GM21529 (cell line): ENCODE measurements around the gene DYNC2LI1.

Experiments used
- ATAC-seq: cut with Tn5 transposase; IDR thresholded peaks from one replicate; pipeline ENCODE4 v1.9.1; 2021; ENCODE audit not compliant: unreplicated experiment

Gene DYNC2LI1

DNA sequence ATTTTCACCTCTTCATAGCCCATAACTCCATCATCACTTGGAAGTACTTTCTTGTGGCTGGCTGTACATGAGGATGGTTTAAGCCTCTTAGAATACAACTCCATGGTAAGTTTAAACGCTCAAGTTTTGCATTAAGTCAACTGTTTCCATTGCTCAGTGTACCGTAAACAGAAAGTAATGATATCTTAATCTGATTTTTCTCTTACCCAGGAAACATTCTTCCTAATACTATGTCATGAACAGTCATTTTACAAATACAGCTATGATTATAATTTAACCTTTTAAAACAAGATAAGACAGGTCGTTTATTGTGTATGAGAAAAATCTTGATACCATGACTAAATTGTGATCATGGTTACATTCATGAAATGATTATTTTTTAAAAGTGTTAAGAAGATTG, 11.6 kb upstream of the DYNC2LI1 start:
- ATAC-seq: no peak

DNA sequence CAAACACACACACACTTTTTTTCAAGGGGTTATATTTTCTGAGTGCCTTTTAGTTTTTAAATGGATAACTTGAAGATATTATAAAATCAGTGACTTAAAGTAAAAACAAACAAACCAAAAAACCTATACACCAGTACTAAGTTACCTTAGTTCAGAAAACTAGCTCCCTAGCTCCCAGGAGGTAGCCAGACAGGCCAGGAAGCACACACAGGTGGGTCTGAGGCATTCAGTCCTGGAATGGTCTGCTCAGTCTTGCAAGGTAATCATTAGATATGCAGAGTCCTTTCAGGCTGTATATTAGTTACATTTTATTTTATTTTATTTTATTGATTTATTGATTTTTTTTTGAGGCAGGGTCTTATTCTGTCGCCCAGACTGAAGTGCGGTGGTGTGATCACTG, 10.7 kb upstream of the DYNC2LI1 start:
- no peak for ATAC-seq

DNA sequence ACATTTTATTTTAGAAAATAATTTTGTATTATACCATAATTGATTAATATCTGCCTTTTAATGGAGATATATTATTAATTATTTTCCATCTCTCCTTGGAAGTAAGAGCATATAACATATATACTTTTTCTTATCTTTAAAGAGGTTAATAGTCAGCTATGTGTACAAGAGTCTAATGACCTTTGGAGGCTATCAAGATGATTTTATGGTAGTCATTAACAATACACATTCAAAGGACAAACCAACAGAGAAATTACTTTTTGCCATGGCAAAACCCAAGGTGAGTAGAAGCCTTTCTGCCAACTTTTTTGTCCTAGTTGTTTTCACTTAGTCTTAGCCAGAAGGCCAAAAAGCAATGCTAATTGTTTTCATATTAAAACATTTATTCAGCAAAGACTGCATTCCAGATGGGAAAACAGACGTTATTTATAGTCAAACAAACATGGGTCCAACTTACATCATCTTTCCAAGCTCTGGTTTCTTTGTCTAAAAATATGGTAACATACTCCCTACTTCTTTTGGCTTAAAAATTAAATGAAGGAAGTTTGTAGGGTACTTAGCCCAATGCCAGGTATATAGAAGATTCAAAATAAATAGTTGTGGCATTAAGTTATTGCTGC, 9.6 kb upstream of the DYNC2LI1 start:
- ATAC-seq: no peak

DNA sequence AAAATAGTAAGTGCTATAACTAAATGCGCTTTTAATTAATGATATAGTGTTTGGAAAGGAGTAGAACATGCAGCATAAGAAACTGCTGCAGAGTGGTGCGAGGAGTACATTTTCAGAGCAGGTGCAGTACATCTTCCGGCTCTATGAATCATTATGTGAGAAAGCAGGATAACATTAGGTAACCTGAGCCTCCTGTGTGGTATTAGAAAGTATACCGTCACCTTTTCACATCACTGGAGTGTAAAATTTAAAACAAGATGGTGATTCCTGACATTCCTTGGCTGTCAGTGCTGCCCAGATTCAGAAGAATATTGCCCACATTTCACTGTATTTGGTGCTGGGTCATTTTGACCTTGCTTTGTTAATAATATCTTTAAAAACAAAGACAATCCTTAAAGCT, 7.8 kb upstream of the DYNC2LI1 start:
- no peak for ATAC-seq

DNA sequence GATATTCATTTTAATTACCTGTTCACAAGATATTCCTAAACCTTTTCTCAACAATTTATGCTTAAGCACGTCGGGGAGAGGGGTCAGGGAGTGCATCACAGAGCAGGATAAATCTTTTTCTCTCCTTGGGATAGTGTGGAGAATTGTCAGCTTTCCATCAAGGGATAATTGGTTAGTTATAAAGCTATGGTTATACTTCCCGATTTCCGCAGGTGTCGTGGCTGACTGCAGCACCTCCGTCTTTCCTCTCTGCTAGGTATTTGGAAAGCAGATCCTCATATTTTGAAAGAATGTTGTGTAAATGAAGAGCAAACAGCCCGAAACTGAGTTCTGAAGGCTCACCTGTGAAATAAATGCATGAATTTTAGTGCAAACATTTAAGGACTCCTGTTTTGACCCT, 778 bp downstream of the DYNC2LI1 start:
- ATAC-seq: no peak

DNA sequence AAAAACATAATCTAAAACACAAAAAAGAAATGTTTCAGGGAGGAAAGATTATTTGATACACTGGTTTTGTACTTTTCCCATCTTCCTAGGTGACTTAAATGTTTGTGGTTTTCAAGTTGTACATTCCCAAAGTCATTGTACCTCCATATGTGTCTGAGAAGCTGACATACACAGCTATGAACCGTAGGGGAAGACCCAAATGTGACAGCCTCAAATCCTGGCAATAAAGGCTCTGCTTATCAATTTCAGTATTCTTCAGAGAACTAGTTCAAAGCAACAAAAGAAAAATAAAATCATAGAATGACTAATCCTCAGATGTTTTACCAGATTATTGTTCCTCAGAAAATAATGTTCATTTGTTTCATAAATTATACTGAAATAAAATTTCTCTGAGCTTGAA, 2.5 kb downstream of the DYNC2LI1 start:
- no peak for ATAC-seq

DNA sequence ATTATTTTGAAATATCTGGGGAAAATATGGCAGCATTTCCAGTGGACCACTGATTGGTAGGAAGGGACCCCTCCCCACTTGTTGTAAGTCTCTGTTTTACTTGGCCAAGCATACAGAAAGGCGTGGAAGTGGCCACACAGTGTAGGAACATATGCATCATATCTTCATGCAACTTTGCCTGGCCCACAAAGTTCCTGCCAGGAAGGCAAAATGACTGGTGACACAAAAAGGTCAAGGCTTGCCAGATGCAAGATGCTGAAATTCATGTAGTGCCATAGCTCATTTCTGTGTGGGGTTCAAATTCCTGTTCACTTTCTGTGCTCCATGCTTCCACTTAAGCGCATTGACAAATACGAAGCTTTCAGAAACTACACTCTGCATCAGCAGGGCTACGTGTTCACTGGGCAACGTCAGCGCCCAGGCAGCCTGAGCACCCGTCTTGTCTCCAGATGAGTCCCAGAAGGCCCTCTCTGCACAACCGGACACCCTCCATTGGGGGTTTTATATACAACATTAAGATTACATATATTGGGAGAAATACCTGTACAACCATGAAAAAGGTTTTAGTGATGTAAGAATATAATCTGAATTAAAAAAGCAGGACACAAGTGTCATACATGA, 3.6 kb downstream of the DYNC2LI1 start:
- no peak for ATAC-seq

DNA sequence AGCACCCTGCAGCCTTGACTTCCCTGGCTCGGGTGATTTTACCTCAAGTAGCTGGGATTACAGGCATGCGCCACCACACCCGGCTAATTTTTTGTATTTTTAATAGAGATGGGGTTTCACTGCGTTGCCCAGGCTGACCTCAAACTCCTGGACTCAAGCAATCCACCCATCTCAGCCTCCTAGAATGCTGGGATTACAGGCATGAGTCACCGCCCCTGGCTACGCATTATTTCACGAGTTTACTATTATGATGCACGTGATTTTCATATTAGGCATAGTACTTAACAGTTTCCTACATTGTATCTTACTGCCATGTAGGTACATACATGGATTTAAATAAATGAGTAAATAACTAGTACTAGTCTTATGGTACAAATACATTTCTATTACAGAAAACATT, 4.4 kb downstream of the DYNC2LI1 start:
- no peak for ATAC-seq

DNA sequence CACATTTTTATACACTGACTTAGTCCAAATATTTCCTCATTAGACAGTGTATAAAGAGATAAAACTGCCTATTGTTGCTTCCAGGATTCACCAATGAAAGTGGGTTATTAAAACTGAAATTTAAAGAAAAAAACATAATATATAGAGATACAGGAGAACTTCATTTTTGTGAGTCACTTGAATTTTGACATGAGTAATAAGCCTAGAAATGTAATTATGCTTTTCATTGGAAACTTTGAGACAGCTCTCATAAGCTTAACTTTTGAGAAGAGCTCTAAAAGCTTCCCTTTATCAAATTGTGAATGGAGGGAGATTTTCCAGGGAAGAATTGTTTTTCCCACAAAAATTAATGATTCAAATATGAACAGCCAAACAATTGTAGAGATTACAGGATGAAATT, 14.1 kb downstream of the DYNC2LI1 start:
- no peak for ATAC-seq

DNA sequence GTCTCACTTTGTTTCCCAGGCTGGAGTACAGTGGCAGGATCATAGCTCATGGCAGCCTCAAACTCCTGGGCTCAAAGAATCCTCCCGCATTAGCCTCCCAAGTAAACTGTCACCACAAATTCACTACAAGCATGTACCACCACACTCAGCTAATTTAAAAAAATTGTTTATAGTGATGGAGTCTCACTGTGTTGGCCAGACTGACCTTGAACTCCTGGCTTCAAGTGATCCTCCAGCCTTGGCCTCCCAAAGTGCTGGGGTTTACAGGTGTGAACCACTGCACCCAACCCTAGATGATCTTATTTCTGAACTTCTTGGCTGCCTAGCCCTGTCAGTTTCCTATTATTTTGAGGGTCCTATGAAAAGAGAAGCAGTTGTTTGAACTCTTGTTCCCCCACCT, 14.8 kb downstream of the DYNC2LI1 start:
- no peak for ATAC-seq

DNA sequence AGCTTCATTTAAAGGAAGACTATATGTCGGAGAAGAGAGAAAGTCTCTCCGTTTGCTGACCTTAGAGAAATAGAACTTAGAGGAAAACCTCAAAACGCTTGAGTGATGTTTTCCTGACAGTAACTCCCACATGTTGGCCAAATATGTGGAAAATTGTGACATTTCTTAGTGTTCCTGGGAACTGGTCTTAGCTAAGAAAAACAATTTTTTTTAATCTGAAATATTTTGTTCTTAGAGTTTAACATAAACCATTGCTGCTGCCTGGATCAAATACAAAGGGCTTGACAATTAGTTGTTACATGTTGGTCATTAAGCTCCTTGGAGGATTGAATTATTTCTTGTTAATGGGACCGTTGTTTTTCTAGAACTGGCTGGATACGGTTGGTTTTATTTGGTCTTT, 16.3 kb downstream of the DYNC2LI1 start:
- no peak for ATAC-seq

DNA sequence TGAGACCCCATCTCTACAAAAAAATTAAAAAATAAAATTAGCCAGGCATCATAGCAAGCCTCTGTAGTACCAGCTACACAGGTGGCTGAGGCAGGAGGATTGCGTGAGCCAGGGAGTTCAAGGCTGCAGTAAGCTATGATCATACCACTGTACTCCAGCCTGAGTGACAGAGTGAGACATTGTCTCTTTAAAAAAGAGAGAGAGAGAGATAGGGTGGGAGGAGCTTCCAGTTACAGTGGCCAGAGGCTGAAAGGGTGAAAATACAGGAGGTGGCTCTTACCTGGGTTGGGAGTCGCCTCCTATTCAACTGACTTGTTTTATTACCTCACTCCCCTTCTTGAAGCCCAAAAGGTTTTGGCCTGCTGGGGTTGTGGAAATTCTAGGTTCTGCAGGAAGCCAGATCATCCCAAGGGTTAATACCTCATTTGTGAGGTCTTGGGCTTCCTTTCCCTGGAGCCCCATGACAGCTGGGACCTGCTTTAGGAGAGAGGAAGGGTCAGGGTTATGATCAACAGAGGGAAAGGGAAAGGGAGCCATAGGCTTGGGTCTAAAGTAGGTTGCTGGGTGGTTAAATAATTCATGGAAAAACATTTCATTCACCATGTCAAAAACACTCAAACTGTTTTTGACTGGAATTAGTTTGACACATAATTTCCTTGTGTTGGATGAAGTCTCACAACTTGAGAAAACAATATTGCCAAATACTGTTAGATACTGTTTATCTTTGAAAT, 17.4 kb downstream of the DYNC2LI1 start:
- ATAC-seq: no peak

DNA sequence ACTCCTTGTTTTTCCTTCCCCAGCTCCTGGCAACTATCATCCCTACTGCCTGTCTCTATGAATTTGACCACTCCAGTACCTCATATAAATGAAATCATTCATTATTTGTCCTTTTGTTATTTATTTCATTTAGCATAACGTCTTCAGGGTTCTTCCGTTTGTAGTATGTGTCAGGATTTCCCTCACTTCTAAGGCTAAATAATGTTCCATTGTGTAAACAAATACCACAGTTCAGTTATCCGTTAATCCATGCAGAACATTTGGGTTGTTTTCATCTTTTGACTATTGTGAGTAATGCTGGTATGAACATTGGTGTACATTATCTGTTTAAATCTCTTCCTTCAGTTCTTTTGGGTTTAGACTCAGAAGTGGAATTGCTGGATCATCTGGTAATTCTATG, 18.8 kb downstream of the DYNC2LI1 start:
- no peak for ATAC-seq

DNA sequence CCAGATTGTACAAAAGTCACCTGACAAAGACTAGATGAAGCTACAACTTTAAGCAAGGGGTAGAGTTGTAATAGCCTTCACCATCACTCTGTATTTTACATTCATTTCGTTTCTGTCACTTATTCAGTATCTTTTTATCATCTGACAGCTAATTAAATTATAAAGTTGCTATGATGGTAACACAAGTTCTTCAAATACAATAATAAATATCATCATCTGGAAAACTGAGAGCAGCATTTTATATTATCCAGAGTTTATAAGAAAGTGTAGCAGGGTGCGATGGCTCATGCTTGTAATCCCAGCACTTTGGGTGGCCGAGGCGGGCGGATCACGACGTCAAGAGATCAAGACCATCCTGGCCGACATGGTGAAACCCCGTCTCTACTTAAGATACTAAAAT, 21.1 kb downstream of the DYNC2LI1 start:
- no peak for ATAC-seq

DNA sequence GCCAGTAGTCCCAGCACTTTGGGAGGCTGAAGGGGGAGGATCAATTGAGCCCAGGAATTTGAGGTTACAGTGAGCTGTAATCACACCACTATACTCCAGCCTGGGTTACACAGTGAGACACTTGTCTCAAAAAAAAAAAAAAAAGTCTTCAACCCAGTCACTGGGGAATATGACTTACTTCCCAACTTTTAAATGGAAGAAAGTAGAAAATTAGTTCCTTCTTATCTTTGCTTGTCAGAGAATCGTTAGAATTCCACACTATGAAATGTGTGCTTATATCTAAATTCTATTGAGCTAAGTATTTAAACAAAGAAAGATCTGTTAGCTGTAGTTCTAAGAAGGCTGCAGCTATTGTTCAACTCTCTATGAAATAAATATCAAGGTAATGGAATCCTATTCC, 22.4 kb downstream of the DYNC2LI1 start:
- ATAC-seq: no peak

DNA sequence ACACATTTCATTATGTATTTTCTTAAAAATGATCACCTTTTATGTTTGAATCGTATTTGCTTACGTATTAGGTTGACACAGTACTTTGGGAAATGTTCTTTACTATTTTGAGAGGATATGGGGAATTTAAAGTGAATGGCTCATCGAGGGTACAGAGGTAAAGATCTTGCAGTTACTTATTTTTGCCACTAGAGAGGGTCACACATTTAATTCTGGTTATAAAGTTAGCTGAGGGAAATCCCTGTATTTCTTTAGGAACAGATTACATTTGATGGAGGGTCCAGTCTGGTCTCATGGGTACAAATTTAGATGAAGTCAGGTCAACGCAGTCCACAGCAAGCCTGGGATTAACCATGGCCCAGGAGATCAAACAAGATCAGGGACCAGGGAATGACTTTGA, 24.5 kb downstream of the DYNC2LI1 start:
- no peak for ATAC-seq

DNA sequence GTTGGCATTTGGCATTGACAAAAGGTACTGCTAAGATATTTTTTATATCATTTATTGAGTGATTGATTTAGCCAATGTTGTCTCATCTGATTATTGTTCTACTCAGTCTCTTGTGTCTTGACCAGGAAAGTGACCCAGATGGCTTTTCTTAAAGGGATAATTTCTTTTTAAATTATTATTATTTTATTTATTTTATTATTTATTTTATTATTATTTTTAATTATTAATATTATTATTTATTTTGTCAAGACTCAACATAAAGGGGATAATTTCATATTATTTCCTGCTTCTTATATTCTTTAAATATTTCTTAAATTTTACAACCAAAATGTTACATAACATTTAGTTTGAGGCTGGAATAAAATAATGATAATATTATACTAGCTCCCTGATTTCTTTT, 27.1 kb downstream of the DYNC2LI1 start:
- no peak for ATAC-seq

DNA sequence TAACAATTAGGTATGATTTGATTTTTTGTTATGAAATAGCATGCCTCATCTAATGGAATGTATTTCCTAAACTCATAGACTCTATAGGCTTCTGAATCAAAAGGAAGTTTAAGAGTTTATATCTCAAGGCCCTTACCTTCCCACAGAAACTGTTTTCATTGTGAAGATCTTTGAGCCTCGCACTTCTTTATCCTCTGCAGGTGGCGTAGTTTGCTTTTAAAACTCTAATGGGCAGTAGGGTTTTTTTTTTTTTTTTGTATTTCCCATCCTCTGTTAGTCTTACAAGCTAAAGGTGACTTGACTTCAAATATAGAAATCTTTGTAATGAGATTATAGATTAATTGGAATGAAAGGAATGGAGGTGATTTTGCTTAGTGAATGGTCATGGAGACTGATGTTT, 28.3 kb downstream of the DYNC2LI1 start:
- ATAC-seq: no peak

DNA sequence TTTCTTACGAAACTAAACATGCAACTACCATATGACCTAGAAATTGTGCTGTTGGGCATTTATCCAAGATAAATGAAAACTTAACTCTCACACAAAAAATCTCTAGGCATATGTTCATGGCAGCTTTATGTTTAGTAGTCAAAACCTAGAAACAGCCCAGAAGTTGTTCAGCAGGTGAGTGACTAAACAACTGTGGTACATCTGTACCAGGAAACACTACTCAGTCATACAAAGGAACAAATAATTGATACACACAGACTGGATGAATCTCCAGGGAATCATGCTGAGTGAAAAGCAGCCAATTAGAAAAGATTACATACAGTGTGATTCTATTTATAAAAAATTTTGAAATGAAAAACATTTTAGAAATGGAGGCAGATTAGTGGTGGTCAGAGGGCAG, 29.3 kb downstream of the DYNC2LI1 start:
- no peak for ATAC-seq

DNA sequence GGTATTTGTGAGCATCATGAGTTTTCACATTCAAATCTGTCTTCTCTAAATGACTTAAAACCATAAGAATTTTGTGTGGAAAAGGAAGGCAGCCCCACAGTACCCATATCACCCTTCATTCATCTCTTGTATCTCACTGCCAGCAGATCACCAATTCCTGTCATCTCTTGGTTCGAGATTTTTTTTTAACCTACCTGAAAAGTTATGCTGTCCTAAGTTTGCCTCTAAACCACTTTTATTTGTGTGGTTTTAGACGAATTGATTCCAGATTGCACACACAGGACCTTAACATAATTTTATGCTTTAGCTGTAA, 32.8 kb downstream of the DYNC2LI1 start:
- no peak for ATAC-seq

DNA sequence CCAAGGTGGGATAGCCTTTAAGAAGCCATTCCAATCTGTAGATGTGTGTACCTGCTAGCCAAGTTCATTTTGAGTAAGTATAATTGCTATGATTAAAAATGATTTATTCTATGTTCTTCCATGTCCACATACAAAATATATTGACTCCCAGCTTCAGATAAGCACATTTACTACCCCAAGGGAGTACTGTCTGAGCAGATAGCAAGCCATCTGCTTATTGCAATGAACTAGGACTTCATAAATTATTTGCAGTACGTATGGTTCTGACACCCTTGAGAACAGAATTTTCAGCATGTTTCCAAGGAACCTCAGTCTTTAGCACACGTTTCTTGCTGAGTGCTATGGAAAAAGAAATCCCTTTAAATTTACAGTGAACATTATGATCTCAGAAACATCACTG, 36.6 kb downstream of the DYNC2LI1 start:
- no peak for ATAC-seq

DNA sequence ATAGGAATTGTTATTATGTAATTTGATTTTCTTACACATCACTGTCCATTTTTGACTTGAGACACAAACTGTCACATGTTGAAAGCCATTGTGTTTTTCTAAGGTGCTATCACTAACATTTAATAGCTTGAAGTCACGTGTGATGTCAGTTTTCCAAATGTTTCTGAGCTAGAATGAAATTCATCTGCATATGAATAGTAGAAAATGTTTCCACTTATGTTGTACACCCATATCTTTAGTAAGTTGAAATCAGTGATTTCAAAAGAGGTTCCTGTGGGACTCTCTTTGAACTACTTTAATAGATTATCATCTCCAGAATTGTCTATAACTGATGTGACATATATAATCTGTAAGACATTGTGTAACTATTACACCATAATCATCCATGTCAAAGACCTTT, 37.0 kb downstream of the DYNC2LI1 start:
- no peak for ATAC-seq

DNA sequence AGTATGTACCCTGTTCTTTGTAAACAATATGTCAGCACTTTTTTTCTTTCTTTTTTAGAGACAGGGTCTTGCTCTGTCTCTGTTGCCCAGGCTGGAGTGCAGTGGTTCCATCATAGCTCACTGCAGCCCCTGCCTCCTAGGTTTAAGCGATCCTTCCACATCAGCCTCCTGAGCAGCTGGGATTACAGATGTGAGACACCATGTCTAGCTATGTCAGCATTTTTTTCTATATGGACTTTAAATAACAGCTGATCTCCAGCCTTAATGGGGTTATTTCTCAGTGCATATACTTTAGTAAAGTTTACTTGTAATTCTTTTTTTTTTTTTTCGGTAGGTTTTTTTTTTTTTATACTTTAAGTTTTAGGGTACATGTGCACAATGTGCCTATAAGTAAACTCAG, 38.2 kb downstream of the DYNC2LI1 start:
- ATAC-seq: no peak
